Heart left ventricle (tissue), 16 donors: ENCODE data around the gene N4BP2. TPM values are rescaled to one million over a fixed set of nuclear protein-coding genes. Genes with fewer than 3 reads are reported as not detected.

Source experiments
- ATAC-seq, 4 donors: fragments of 200-7000 bp; cut with Tn5 transposase; one replicate each; pipeline ENCODE4 v1.9.1; 2020 to 2022; ENCODE audit warnings: moderate library complexity in 4 of 4, mild to moderate bottlenecking in 3 of 4, moderate number of reproducible peaks in 1 of 4
- DNase-seq, 5 donors: peaks; one replicate each; pipeline ENCODE4 v3.0.0-alpha.2; 2020
- H3K27ac ChIP-seq, 12 donors: fragments of 200-600 bp; sonication (generic) in 4 of 12; one replicate each; pipeline versions ENCODE4 v1.5.0 to v1.8.0; 2016 to 2022; ENCODE audit warnings: mild to moderate bottlenecking in 2 of 12
- H3K27me3 ChIP-seq, 9 donors: fragments of 200-600 bp; sonication (generic) in 2 of 9; one replicate each; pipeline versions ENCODE4 v1.5.1 to v1.8.0; 2016 to 2022; ENCODE audit warnings: mild to moderate bottlenecking in 3 of 9
- H3K36me3 ChIP-seq, 9 donors: fragments of 200-600 bp; sonication (generic) in 2 of 9; one replicate each; pipeline versions ENCODE4 v1.5.0 to v1.8.0; 2018 to 2022; ENCODE audit warnings: mild to moderate bottlenecking in 2 of 9
- H3K4me1 ChIP-seq, 12 donors: fragments of 200-600 bp; sonication (generic) in 4 of 12; one replicate each; pipeline versions ENCODE4 v1.5.0 to v1.8.0; 2016 to 2022; ENCODE audit warnings: mild to moderate bottlenecking in 3 of 12
- H3K4me3 ChIP-seq, 12 donors: fragments of 200-600 bp; sonication (generic) in 4 of 12; one replicate each; pipeline versions ENCODE4 v1.5.0 to v1.8.0; 2017 to 2022; ENCODE audit warnings: mild to moderate bottlenecking in 9 of 12, moderate library complexity in 4 of 12
- H3K9me3 ChIP-seq, 12 donors: fragments of 200-600 bp; sonication (generic) in 4 of 12; one replicate each; pipeline versions ENCODE4 v1.5.0 to v1.8.0; 2016 to 2022; ENCODE audit warnings: mild to moderate bottlenecking in 1 of 12
- CTCF ChIP-seq, 12 donors: fragments of 200-600 bp; sonication (generic) in 4 of 12; IDR thresholded peaks; one replicate each; pipeline versions ENCODE4 v1.5.0 to v1.8.0; 2018 to 2022; ENCODE audit warnings: antibody characterized with exemption in 12 of 12, mild to moderate bottlenecking in 5 of 12
- POLR2A ChIP-seq, 2 donors: fragments of 450-650 bp; IDR thresholded peaks; one replicate each; pipeline ENCODE4 v1.6.1; 2017; ENCODE audit warnings: antibody characterized with exemption in 2 of 2, mild to moderate bottlenecking in 2 of 2, moderate library complexity in 2 of 2
- WGBS, 4 donors: extraction: QIAGEN DNeasy Blood & Tissue Kit in 2 of 4; methylation state at CpG; one replicate each; pipeline versions ENCODE4 v1.1.5 to v1.1.7; 2013 to 2018; 5-methylcytosine and 5-hydroxymethylcytosine counted together
- intact Hi-C, 10 donors: fragments of 100-400 bp; cut with DNase I; formaldehyde crosslinking; loops; one replicate each; pipeline versions ENCODE4 v1.11.1 to v1.14.2; 2022
- polyA plus RNA-seq, 2 donors: library from polyadenylated mRNA; stranded (reverse); fragments of 200-250 nt; gene quantifications; one replicate each; pipeline ENCODE4 v1.2.3, GENCODE V29; 2013
- total RNA-seq, 9 donors: library from RNA; depleted of rRNA in 2 of 9; stranded (reverse); fragments of >200 nt in 2 of 9; fragmentation: NEBNext Ultra II Directional in 3 of 9; extraction: Animal tissue kit (Norgen Biotek cat#: 25700) in 3 of 9; gene quantifications; one replicate each; pipeline versions ENCODE4 v1.1.0 to v1.2.4, GENCODE V29; 2016 to 2023
- donor health status: ischemic (EF 13 %, LVEDD 7.1; RV severe dilation, severe dysfunction).
- donor health status: healthy with polysubstance abuse.
- donor health status: DM: no; HTN: yes; CAD: no.
- donor health status: DM: no; HTN: no; CAD: no.
- donor health status: ischemic (EF 25% LVEDD 6.9; RV normal size, moderate dysfunction).
- donor health status: ischemic (EF 25% LVEDD 5.7; RV mildly dilated, moderate dysfunction).
- donor health status: healthy.
- donor health status: DM: yes; HTN: yes; CAD: no.
- donor health status: ischemic (EF 35%, LVEDD 5.7; RV mildly dilated, moderate dysfunction).
- donor health status: nonischemic (EF 11% LVEDD 7.7; RV severe dilation, severe dysfunction).
- donor health status: DM: yes; HTN: yes; CAD: no.
- donor health status: PGD.
- donor health status: ischemic (EF 29% LVEDD 5.4; RV normal size, mild dysfunction).
- donor health status: nonischemic (EF 23%, LVEDD 6.1; RV moderate dilation, normal function).

Gene N4BP2
- total and polyA plus RNA-seq, 11 donors, result 0.57 to 6.8 (median 5.0) TPM

GRCh38 chr4:40164459-40164858, 107.8 kb downstream of the N4BP2 start:
- no peak for DNase-seq
- Histone ChIP-seq H3K27ac (no peak overlapping the region), H3K9me3 (peaks cover 0 to 24% (median 11%) of the 10 kb centered on the region in 12 donors), H3K4me3 (no peak overlapping the region), H3K36me3 (peaks cover 0 to 4% (median 0%) of the 10 kb centered on the region in 9 donors), H3K4me1 (no peaks in the 10 kb centered on the region), H3K27me3 (no peaks in the 10 kb centered on the region)
- TF ChIP-seq POLR2A (IDR thresholded peaks at IDR 0.05) (no peak), CTCF (IDR thresholded peaks at IDR 0.05) (no peak)
- no peak for ATAC-seq
- intact Hi-C loops, result no loop called here
- WGBS, 4 donors, result 89 to 91% (median 90%) methylated on average over 3 of the region's 3 CpGs

- intact Hi-C loops, result no loop called here
- no peak overlapping the region for H3K4me3 ChIP-seq
- WGBS, 4 donors, result 70 to 87% (median 76%) methylated on average over 1 of the region's 1 CpG
- peaks cover 0 to 24% (median 11%) of the 10 kb centered on the region in 12 donors for H3K9me3 ChIP-seq
- H3K27me3 ChIP-seq, result no peaks in the 10 kb centered on the region
- ATAC-seq (peak in 1 of 4 donors; percentile 32), DNase-seq (no peak)
- H3K4me1 ChIP-seq, result no peaks in the 10 kb centered on the region
- H3K36me3 ChIP-seq, result peaks cover 0 to 4% (median 0%) of the 10 kb centered on the region in 9 donors
- peak overlapping the region in 1 of 12 donors; percentile 15 for H3K27ac ChIP-seq
- TF ChIP-seq POLR2A (IDR thresholded peaks at IDR 0.05), result no peak
Observed at GRCh38 chr4:40165916-40166315, 109.3 kb downstream of the N4BP2 start.

- ATAC-seq, result no peak
- intact Hi-C loops, result no loop called here
Observed at GRCh38 chr4:40168070-40168469, 111.4 kb downstream of the N4BP2 start.

GRCh38 chr4:40170588-40170987, 113.9 kb downstream of the N4BP2 start:
- H3K9me3 ChIP-seq, result peaks cover 0 to 24% (median 11%) of the 10 kb centered on the region in 12 donors
- H3K27me3 ChIP-seq, result no peaks in the 10 kb centered on the region
- H3K4me3 ChIP-seq, result no peak overlapping the region
- ATAC-seq, result no peak
- peaks cover 0 to 4% (median 0%) of the 10 kb centered on the region in 9 donors for H3K36me3 ChIP-seq
- no peak overlapping the region for H3K27ac ChIP-seq
- DNase-seq, result no peak
- H3K4me1 ChIP-seq, result peaks cover 0 to 8% (median 0%) of the 10 kb centered on the region in 12 donors
- intact Hi-C loops, result no loop called here
- TF ChIP-seq POLR2A (IDR thresholded peaks at IDR 0.05), result no peak
- TF ChIP-seq CTCF (IDR thresholded peaks at IDR 0.05), result no peak

More at GRCh38 chr4:40168070-40168469, 111.4 kb downstream of the N4BP2 start:
- DNase-seq, result no peak
- peaks cover 0 to 24% (median 11%) of the 10 kb centered on the region in 12 donors for H3K9me3 ChIP-seq
- no peak overlapping the region for H3K4me3 ChIP-seq
- no peaks in the 10 kb centered on the region for H3K4me1 ChIP-seq
- TF ChIP-seq POLR2A (IDR thresholded peaks at IDR 0.05) (no peak), CTCF (IDR thresholded peaks at IDR 0.05) (no peak)
- H3K27ac ChIP-seq, result no peak overlapping the region
- peaks cover 0 to 4% (median 0%) of the 10 kb centered on the region in 9 donors for H3K36me3 ChIP-seq
- no peaks in the 10 kb centered on the region for H3K27me3 ChIP-seq

GRCh38 chr4:40173470-40173875, 116.8 kb downstream of the N4BP2 start:
- H3K4me3 ChIP-seq, result no peak overlapping the region
- DNase-seq (no peak), ATAC-seq (no peak)
- H3K4me1 ChIP-seq, result peaks cover 0 to 8% (median 0%) of the 10 kb centered on the region in 12 donors
- 48 to 60% (median 55%) methylated on average over 4 of the region's 4 CpGs for WGBS, 4 donors
- no peaks in the 10 kb centered on the region for H3K36me3 ChIP-seq
- H3K9me3 ChIP-seq, result peaks cover 0 to 8% (median under 1%) of the 10 kb centered on the region in 12 donors
- H3K27me3 ChIP-seq, result peaks cover 0 to 9% (median 0%) of the 10 kb centered on the region in 9 donors
- no peak for TF ChIP-seq CTCF (IDR thresholded peaks at IDR 0.05)
- TF ChIP-seq POLR2A (IDR thresholded peaks at IDR 0.05), result no peak
- H3K27ac ChIP-seq, result no peak overlapping the region
- intact Hi-C loops, result no loop called here
